ENCODE measurements around the gene RHBDD2. TPM values are rescaled to one million over a fixed set of nuclear protein-coding genes. Genes with fewer than 3 reads are reported as not detected.
A peak's percentile ranks its signal among the peaks of the same experiment; 100 is the strongest.
"Not testable (repeated sequence)": the region's sequence is repeated elsewhere in the genome, so short reads cannot be mapped to it uniquely, and the experiment has no call there.

The RHBDD2 gene
- total and polyA plus RNA-seq, 10 donors, result 30.5 to 69.2 (median 47.0) TPM

GRCh38 chr7:75856536-75856935 is 22.3 kb upstream of the RHBDD2 start:
- Histone ChIP-seq H3K4me1 (peaks cover 0 to 11% (median 0%) of the 10 kb centered on the region in 6 donors), H3K36me3 (no peaks in the 10 kb centered on the region), H3K27ac (peak overlapping the region in 3 of 8 donors; percentile 5 to 45 (median 26)), H3K9me3 (no peaks in the 10 kb centered on the region), H3K4me3 (no peak overlapping the region), H3K27me3 (replicated peaks in 1 of 7) (no peaks in the 10 kb centered on the region)
- TF ChIP-seq POLR2AphosphoS5 (IDR thresholded peaks at IDR 0.05) (peak in 1 of 3 donors; percentile 32), CTCF (IDR thresholded peaks at IDR 0.05 in 8 of 11, conservative IDR thresholded peaks at IDR 0.05 in 3 of 11) (no peak), POLR2A (IDR thresholded peaks at IDR 0.05) (no peak)
- intact Hi-C loops (cut with DNase I; ENCODE audit: low total_unique reads), result no loop called here
- no peak for DNase-seq
- WGBS, 5 donors, result 35 to 59% (median 51%) methylated on average over 6 of the region's 6 CpGs

GRCh38 chr7:75858410-75858809 is 20.4 kb upstream of the RHBDD2 start:
- Histone ChIP-seq H3K36me3 (no peaks in the 10 kb centered on the region), H3K4me3 (no peak overlapping the region), H3K27ac (no peak overlapping the region), H3K27me3 (replicated peaks in 1 of 7) (no peaks in the 10 kb centered on the region), H3K9me3 (no peaks in the 10 kb centered on the region), H3K4me1 (peaks cover 0 to 11% (median 0%) of the 10 kb centered on the region in 6 donors)
- no peak for DNase-seq
- intact Hi-C loops (cut with DNase I; ENCODE audit: low total_unique reads), result no loop called here
- TF ChIP-seq CTCF (IDR thresholded peaks at IDR 0.05 in 8 of 11, conservative IDR thresholded peaks at IDR 0.05 in 3 of 11), result no peak
- TF ChIP-seq POLR2AphosphoS5 (IDR thresholded peaks at IDR 0.05), result no peak
- no peak for TF ChIP-seq POLR2A (IDR thresholded peaks at IDR 0.05)

GRCh38 chr7:75861636-75862035 is 17.2 kb upstream of the RHBDD2 start:
- intact Hi-C loops (cut with DNase I; ENCODE audit: low total_unique reads), result no loop called here
- TF ChIP-seq POLR2A (IDR thresholded peaks at IDR 0.05) (no peak), POLR2AphosphoS5 (IDR thresholded peaks at IDR 0.05) (peak in 1 of 3 donors; percentile 30), CTCF (IDR thresholded peaks at IDR 0.05 in 8 of 11, conservative IDR thresholded peaks at IDR 0.05 in 3 of 11) (no peak)
- Histone ChIP-seq H3K27me3 (replicated peaks in 1 of 7) (no peaks in the 10 kb centered on the region), H3K36me3 (no peaks in the 10 kb centered on the region), H3K4me1 (peaks cover 5 to 19% (median 9%) of the 10 kb centered on the region in 6 donors), H3K9me3 (no peaks in the 10 kb centered on the region), H3K27ac (peak overlapping the region in 3 of 8 donors; percentile 6 to 19 (median 16)), H3K4me3 (no peak overlapping the region)
- no peak for DNase-seq
- WGBS, 5 donors, result 52 to 70% (median 67%) methylated on average over 4 of the region's 4 CpGs

- 84 to 93% (median 90%) methylated on average over 4 of the region's 4 CpGs for WGBS, 5 donors
- H3K4me3 ChIP-seq; intact Hi-C loops (cut with DNase I; ENCODE audit: low total_unique reads); H3K27ac ChIP-seq; DNase-seq; H3K9me3 ChIP-seq; H3K27me3 ChIP-seq (replicated peaks in 1 of 7); H3K36me3 ChIP-seq: not testable (repeated sequence)
- H3K4me1 ChIP-seq, result peaks cover 7 to 20% (median 12%) of the 10 kb centered on the region in 6 donors
Measured at GRCh38 chr7:75864251-75864650, 14.6 kb upstream of the RHBDD2 start.

- Histone ChIP-seq H3K9me3 (no peaks in the 10 kb centered on the region), H3K4me1 (peaks cover 7 to 20% (median 12%) of the 10 kb centered on the region in 6 donors), H3K36me3 (no peaks in the 10 kb centered on the region), H3K4me3 (peak overlapping the region in 1 of 8 donors; percentile 25), H3K27ac (peak overlapping the region in 2 of 8 donors; percentile 11 to 57), H3K27me3 (replicated peaks in 1 of 7) (no peaks in the 10 kb centered on the region)
- TF ChIP-seq POLR2AphosphoS5 (IDR thresholded peaks at IDR 0.05) (peak in 2 of 3 donors; percentile 10 to 38), POLR2A (IDR thresholded peaks at IDR 0.05) (no peak), CTCF (IDR thresholded peaks at IDR 0.05 in 8 of 11, conservative IDR thresholded peaks at IDR 0.05 in 3 of 11) (no peak)
- intact Hi-C loops (cut with DNase I; ENCODE audit: low total_unique reads), result loop anchor here (2.0 kb wide), 1 partner anchor 155 kb away; no protein-coding TSS in a partner anchor
- WGBS, 5 donors, result 41 to 56% (median 50%) methylated on average over 5 of the region's 5 CpGs
- DNase-seq, result no peak
Measured at GRCh38 chr7:75866114-75866488, 12.7 kb upstream of the RHBDD2 start.

Data from spleen (tissue), 11 donors.